ENCODE results near the gene GLMP. TPM values are rescaled to one million over a fixed set of nuclear protein-coding genes. Genes with fewer than 3 reads are reported as not detected.

GLMP gene
- total RNA-seq, 6 experiments from 2014 or later, result 34.7 to 72.0 (median 55.7) TPM

DNA sequence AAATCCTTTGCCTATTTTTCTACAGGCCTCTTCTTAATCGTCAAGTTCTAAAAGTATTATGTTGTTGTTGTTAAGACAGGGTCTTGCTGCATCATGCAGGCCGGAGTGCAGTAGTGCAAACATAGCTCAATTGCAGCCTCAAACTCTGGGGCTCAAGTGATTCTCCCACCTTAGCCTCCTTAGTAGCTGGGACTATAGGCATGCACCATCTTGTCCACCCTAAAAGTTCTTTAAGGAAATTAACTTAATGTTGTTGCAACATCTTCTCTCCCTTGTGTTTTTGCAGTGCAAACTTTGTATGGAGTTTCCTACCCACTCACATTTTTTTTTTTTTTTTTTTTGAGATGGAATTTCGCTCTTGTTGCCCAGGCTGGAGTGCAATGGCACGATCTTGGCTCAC lies 7.8 kb upstream of the GLMP start:
- TF ChIP-seq, protein P1, sequence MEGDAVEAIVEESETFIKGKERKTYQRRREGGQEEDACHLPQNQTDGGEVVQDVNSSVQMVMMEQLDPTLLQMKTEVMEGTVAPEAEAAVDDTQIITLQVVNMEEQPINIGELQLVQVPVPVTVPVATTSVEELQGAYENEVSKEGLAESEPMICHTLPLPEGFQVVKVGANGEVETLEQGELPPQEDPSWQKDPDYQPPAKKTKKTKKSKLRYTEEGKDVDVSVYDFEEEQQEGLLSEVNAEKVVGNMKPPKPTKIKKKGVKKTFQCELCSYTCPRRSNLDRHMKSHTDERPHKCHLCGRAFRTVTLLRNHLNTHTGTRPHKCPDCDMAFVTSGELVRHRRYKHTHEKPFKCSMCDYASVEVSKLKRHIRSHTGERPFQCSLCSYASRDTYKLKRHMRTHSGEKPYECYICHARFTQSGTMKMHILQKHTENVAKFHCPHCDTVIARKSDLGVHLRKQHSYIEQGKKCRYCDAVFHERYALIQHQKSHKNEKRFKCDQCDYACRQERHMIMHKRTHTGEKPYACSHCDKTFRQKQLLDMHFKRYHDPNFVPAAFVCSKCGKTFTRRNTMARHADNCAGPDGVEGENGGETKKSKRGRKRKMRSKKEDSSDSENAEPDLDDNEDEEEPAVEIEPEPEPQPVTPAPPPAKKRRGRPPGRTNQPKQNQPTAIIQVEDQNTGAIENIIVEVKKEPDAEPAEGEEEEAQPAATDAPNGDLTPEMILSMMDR (IDR thresholded peaks at IDR 0.05), result no peak
- TF ChIP-seq POLR2A (IDR thresholded peaks at IDR 0.05), result no peak
- ATAC-seq (no peak), DNase-seq (no peak)
- H3K36me3 ChIP-seq, result peaks cover 0 to 38% (median 5%) of the 10 kb centered on the region in 4 donors
- no peak overlapping the region for H3K27ac ChIP-seq
- H3K9me3 ChIP-seq, result no peaks in the 10 kb centered on the region
- intact Hi-C loops (cut with DNase I), result no loop called here
- H3K4me3 ChIP-seq, result no peak overlapping the region
- WGBS (ENCODE audit: insufficient coverage, low coverage, low lambda C conversion rate, missing lambda C conversion rate), result 85% methylated on average over 4 of the region's 4 CpGs
- H3K4me1 ChIP-seq, result peaks cover 0 to 13% (median 4%) of the 10 kb centered on the region in 4 donors
- no peaks in the 10 kb centered on the region for H3K27me3 ChIP-seq

DNA sequence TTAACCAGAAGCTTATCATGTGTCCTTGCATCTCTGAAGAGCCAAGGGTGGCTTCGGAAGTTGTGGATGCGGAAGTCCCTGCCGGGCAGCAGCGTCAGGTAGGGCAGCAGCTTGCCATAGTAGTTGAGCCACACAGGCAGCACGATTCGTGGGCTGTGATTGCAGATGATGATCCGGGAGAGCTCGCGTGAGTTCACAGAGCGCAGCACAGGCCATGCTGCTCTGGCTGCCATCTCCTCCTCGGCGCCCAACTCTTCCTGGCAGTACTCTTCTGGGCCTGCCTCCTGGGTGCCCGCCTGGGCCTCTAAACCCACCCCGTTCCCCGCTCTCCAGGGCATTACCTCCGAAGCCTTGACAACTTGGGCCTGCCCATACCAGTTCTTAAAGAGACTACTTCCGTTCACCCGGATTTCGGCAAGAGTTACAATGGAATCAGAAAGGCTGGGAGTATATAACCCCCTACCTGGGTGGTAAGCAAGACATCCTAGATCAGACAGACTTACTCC lies 3.4 kb upstream of the GLMP start, which contains the start of gene VHLL:
Gene VHLL, minus strand, starts transcription at position 456 of the 506 bp plus-strand sequence. Its CDS starts 118 bp downstream, at position 338.
- Histone ChIP-seq H3K27ac (no peak within 1 kb of the TSS), H3K27me3 (no peaks in the 10 kb centered on the region), H3K36me3 (peaks cover 0 to 5% (median 0%) of the 10 kb centered on the region in 4 donors), H3K4me3 (no peak within 1 kb of the TSS), H3K4me1 (peaks cover 0 to 31% (median 6%) of the 10 kb centered on the region in 4 donors), H3K9me3 (no peaks in the 10 kb centered on the region)
- intact Hi-C loops (cut with DNase I), result no loop called here
- 91% methylated on average over 8 of the region's 19 CpGs for WGBS (ENCODE audit: insufficient coverage, low coverage, low lambda C conversion rate, missing lambda C conversion rate)
- TF ChIP-seq, protein P1 (IDR thresholded peaks at IDR 0.05), result no peak
- TF ChIP-seq POLR2A (IDR thresholded peaks at IDR 0.05), result no peak
- no peak for ATAC-seq
- no peak for DNase-seq

DNA sequence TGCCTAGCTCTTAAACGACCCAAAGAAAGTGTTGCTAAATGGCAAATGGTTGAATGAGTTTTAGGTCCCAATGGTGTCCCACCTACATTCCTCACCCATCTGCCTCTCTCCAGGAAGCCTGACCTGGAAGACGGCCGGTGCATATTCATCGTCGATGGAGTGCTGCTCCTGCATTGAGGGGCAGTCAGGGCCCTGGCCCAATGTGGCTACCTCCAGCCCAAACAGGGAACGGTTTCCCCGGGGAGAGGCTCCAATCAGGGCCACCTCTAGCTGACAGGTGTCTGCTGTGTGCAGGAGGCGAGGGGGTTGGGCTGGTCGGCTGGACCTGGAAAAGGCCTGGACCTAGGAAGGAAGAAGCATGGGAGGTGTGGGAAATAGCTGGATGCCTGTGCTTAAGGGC lies 1.6 kb downstream of the GLMP start:
- intact Hi-C loops (cut with DNase I), result no loop called here
- Histone ChIP-seq H3K4me1 (peaks cover 0 to 42% (median 9%) of the 10 kb centered on the region in 4 donors), H3K27ac (no peak overlapping the region), H3K9me3 (no peaks in the 10 kb centered on the region), H3K27me3 (no peaks in the 10 kb centered on the region), H3K36me3 (peaks cover 0 to 5% (median under 1%) of the 10 kb centered on the region in 4 donors), H3K4me3 (no peak overlapping the region)
- 86% methylated on average over 8 of the region's 9 CpGs for WGBS (ENCODE audit: insufficient coverage, low coverage, low lambda C conversion rate, missing lambda C conversion rate)
- DNase-seq (no peak), ATAC-seq (no peak)
- no peak for TF ChIP-seq POLR2A (IDR thresholded peaks at IDR 0.05)
- TF ChIP-seq, protein P1 (IDR thresholded peaks at IDR 0.05), result no peak

DNA sequence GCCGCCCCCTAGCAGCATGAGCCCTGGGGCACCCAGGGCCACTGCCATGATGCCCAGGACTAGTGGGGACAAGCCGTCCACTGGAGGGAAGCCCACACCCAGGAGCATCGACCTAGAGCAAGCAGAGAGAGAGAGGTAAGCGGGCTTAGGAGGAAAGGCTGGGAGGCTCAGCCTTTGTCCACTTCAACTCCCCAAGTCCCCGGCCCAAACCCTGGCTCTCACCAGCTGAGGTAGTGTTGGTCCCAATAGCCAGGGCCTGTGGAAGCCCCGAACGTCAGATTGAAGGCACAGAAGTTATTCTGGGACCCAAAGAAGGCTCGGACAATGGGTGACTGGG lies 2.4 kb downstream of the GLMP start:
- Histone ChIP-seq H3K4me3 (no peak overlapping the region), H3K36me3 (peaks cover 0 to 5% (median 2%) of the 10 kb centered on the region in 4 donors), H3K9me3 (no peaks in the 10 kb centered on the region), H3K4me1 (peaks cover 0 to 42% (median 9%) of the 10 kb centered on the region in 4 donors), H3K27ac (no peak overlapping the region), H3K27me3 (no peaks in the 10 kb centered on the region)
- intact Hi-C loops (cut with DNase I), result no loop called here
- 40% methylated on average over 1 of the region's 8 CpGs for WGBS (ENCODE audit: insufficient coverage, low coverage, low lambda C conversion rate, missing lambda C conversion rate)
- no peak for DNase-seq
- no peak for TF ChIP-seq POLR2A (IDR thresholded peaks at IDR 0.05)
- TF ChIP-seq, protein P1 (IDR thresholded peaks at IDR 0.05), result no peak
- no peak for ATAC-seq
